Activated gamma-delta T cell (primary cell): ENCODE results near the gene TBC1D5.

Source experiments
- DNase-seq: peaks from one replicate; lab custom pipeline; 2025; lab: John Stamatoyannopoulos, UW

Gene TBC1D5

DNA sequence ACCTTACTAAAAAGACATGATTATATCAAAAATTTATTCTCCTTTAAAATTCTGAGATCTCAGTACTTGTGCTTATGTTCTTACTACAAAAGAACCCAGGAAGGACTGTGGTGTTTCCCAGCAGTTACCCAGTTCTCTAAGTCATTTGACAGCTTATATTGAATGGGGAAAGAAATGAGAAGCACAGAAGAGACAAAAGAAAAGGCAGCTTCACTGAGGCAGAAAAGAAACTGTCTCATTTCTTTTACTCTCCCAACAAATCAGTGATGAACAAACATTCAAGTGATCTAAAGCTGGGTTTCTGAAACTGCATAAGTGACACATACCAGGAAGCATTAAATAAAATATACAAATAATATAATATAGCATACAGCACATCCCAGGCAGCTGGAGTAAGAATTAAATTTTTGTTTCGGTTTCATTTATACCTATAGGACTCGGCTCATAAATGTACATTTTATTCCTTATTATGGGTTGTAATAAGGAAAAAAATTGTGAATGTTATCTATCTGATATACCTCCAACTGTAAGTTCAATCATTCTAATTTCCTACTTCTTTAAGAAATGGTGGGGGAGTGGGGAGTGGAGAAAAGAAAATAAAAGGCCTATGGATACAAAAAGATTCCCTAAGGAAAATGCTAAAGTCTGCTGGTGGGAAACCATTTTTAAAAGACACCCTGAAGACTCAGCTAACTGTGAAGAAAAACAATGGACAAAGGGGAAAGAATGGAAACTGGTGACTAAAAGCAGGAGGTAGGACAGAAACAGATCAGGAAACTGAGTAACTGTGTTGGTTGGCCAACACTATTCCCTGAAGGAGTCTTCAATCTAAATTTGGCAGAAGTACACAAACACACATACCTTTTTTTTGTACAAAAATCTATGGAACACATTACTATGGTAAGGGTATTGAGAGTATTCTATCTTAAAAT, 156.8 kb downstream of the TBC1D5 start:
- DNase-seq: no peak

DNA sequence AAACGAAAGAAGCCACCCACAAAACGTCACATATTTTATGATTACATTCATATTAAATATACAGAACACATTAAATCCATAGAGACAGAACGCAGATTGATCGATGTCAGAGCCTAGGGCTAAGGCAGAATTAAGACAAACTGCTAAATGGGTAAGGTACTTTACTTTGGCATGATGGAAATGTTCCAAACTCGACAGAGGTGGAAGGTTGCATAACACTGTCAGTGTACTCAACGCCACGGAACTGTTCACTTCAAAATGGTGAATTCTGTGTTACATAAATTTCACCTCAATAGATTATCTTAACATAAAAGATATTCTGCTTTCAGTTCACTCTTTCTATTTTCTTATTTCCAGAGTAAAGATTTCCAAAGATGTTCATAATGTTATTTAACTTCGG, 158.4 kb downstream of the TBC1D5 start:
- no peak for DNase-seq

DNA sequence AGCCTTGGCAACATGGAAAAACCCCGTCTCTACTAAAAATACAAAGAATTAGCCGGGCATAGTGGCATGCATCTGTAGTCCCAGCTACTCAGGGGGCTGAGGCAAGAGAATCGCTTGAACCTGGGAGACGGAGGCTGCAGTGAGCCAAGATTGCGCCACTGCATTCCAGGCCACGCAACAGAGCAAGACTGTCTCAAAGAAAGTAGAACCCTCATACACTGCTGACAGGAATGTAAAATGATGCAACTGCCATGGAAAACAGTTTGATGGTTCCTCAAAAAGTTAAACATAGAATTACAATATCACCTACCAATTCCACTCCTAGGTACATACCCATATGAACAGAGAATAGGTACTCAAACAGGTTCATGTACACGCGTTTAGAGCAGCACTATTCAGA, 158.9 kb downstream of the TBC1D5 start:
- DNase-seq: no peak

DNA sequence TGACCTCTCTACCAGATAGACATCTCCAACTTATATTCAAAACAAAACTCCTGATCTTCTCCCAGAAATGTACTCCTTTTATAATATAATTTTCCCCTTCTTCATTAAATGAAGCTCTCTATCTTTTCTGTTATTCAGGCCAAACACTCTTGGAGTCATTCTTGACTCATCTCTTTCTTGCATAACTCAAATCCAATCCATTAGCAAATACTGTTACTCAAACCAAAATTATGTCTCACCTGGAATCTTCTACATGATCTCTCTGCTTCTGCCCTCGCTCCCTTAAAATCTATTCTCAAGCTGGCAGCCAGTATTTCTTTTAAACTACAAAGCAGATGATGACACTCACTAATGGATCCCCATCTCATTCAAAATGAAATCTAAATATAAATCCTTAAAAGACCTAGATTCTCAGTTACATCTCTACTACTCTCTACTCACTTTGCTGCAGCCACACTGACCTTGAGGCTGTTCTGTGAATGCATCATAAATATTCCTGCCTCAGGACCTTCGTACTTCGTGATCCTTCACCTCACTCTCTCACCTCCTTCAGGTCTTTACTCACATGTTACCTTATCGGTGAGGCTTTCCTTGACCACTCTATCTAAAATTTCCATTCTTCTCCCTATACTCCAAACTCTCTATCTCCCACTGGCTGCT, 160.9 kb downstream of the TBC1D5 start:
- no peak for DNase-seq

DNA sequence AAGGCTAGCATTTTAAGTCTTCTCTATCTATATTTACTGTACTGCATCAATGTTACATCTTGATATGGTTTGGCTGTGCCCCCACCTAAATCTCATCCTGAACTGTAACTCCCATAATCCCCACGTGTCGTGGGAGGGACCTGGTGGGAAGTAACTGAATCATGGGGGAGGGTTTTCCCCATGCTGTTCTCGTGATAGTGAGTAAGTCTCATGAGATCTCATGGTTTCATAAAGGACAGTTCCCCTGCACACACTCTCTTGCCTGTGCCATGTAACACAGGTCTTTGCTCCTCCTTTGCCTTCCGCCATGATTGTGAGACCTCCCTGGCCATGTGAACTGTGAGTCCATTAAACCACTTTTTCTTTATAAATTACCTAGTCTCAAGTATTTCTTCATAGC, 161.5 kb downstream of the TBC1D5 start:
- no peak for DNase-seq

DNA sequence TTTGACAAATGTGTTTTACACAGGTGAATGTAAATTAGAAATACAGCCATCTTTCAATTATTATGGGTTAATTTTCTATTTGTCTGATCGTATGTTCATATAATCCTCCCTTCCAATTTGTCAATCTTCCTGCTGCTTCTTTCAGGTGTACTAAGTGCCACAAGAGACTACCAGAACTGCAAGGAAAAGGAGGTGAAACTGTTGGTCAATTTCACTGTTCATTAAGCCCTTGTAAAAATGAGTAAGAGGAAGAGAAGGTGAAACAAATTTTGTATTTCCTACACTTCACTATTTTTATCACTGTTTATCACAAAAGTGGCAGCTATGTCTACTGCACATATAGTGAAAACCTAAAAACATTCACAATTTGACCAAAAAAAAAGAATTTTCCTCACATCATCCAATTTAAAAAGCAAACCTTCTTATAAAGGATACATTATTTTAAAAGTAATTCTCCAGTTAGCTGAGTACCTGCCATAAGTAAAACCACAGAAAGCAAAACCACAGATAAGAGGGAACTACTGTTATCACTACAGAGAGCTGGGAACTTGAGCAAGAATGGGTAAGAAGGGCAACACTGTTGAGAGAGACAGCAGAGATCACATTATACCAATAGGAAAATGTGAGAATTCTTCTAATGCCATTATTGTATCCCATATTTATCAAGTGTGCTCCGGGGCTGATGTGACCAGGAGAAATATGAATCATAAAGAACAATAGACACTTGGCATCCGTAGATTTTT, 163.0 kb downstream of the TBC1D5 start:
- no peak for DNase-seq

DNA sequence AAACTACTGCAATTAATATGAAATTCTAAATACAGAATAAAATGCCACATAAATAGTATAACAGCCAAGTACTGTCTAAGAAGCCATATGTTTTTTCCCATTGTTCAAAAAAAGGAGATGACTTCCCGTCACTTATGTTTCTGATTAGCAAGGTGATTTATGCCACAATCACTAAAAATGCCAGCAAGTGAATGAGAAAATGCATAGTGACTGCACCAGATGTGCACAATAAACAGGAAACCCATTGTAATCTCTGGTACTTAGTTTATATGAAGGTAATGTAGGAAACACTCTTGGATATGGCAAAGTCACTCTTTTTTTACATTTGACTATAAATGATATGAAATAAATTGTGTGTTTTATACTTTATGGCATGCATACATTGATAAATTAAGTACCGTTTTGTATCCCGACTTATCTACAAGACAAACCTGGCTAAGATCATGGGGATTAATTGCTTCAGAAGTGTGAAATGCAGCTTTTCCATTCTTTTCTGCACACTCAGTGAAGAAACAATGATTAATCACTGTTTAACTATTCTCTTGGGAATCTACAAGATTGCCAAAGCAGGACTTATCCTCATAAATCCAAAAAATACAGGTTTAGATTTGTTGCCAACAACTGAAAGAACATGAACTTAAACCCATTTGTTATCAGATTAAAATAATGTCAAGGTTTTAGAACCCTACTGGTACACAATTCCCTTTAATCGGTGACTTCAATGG, 164.5 kb downstream of the TBC1D5 start:
- DNase-seq: no peak

DNA sequence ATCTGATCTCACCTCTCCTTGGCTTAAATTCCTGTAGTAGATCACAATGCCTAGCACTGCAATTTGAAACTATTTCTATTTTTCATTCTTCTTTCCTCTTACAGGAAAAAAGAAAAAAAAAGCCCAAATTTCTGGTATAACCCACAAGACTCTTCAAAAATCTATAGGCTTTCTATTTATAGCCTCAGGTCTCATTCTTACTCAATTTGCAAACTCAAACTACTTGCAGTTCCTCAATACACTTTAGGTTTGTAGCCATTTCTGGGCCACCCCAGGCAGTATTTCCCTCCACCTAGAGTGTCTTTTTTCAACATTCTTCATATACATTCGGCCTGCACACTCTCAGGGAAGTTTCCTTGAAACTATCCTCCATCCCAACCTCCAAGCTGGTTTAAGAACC, 169.0 kb downstream of the TBC1D5 start:
- no peak for DNase-seq

DNA sequence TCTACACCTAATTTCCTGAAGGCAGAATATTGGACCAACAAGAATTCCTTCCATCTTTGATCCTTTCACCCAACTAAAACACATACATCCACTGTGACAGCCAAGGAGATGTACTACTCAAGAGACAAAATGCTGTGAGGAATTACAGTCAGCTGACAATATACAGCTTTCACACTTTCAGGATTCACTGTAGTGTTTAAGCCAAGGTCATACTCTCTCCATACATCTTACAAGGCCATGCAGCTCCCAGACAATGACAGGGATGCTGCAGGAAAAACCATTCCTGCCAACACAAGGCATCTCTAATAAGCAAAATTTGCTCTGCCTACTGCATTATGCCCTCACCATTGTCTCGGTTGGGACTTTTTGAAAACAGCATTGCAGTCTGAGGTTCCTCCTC, 170.7 kb downstream of the TBC1D5 start:
- no peak for DNase-seq

DNA sequence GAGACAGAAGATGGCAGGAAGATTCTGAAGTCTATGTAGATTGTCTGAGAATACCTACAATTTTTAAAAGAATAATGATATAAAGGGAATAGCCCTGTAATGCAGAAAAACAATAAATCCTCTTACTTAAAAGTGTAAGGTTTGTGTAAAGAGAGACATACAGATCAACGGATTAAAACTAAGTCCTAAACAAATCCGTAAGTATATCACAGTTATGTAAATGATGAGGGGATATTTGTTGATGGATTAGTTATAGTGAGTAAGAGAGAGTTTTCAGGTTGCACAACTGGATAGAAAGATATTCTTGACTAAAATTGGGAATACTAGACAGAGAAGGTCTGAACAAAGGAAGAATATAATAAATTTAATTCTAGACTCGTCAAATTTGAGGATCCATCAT, 179.6 kb downstream of the TBC1D5 start:
- no peak for DNase-seq

DNA sequence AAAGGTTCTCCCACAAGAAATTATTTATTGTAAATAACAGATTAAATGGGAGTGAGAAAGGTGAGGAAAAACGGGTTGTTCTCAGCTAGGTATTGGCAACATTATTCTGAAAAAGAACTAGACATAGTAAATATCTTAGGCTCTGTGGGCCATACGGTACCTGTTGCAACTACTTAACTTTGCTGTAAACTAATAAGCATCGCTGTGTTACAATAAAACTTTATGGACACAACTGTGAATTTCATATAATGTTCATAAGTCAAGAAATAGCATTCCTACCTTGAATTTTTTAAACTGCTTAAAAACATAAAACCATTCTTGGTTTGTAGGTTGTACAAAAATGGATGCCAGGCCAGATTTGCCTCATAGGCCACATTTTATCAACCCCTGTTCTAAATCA, 183.9 kb downstream of the TBC1D5 start:
- no peak for DNase-seq

DNA sequence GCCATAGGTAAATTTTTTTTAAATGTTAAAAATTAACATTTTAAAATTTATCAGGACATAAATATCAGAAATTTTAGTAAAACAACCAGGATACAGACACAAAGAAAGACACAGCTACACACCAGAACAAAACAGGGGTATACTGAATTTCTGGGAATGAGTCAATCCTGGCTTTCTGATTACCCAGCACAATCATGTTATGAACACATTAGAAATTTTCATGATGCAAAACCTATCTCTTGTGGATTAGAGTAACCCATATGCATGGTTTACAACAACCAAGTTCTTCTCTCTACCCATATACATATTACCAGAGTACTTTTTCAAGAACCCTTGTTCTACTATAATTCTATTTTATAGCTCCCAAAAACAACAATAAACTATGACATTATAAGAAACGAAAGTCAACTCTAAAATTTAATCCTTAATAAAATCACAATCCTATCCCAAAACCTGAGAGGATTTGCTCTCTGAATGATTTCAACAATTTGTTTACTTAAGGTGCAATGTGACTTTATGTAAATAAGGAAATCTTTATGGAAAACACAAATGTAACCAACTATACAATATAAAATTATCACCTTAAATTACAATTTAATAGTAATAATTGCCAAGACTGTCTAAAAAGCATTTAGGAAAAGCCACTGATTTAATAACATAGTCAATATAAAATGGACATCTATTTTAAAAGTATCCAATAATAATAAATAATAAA, 184.5 kb downstream of the TBC1D5 start:
- DNase-seq: no peak

DNA sequence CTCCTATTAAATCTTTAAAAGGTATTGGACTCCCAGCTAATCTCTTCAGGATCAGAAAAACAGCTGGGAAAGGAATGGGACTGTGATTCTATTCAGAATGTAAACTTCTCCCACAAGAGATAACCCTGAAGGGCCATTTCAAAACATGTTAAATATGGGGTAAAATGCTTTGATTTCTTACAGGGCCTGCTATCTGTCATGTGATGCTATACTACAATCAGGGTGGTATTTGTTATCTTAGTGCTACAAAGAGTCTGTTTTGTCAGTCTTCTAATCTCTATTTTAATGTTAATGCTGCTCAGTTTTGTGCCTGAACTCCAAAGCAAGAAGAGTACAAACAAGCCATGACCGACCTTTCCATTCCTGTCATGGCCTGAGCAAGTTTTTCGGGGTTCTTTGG, 186.9 kb downstream of the TBC1D5 start:
- DNase-seq: no peak

DNA sequence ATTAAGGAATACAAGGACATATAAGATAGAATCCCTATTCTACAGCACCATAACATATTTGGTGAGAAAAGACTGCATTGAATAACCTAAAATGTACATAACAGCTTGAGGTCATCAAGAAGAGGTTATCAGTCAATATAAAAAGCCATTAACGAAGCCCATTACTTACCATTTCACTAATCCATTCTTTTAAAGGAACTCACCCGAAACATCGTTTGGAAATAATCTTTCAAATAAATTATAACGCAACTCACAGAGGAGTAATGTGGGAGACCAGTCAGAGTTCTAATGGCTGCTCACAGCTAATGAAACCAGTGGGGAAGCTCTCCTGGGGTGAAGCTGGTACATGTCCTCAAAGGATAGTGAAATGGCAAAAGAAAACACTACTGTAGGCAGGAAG, 188.4 kb downstream of the TBC1D5 start:
- DNase-seq: no peak

DNA sequence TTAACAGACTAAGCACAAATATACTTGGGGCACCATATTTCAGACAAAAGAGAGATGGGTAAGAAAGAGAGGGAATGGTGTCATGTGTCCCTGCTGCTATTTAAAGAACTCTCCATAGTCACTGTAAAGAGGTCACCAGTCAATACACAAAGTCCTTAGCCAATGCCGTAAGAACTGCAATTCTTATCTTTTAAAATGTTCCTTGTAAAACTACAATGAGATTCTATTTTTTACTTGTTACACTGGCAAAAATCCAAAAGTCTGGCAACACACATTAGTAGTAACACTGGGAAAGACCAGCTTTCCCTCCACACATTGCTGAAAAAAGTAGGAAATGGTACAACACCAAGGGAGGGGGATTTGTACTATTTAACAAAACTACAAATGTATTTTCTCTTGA, 189.4 kb downstream of the TBC1D5 start:
- DNase-seq: no peak

DNA sequence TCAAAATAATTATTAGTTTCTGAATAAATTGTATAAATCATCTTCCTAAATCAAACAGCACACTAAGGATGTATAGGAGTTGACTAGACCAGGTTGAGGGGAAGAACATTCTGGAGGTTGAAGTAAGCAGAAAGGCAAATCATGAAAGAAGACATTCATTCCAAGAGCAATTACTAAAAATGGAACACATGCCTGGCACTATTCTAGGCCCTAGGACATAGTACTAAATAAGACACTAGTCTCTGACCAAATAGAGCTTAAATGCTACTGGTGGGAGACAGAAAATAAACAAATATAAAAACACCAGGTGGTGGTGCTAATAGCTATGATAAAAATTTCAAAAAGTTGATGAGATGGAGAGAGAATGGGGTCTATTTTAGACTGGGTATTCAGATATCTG, 190.1 kb downstream of the TBC1D5 start:
- no peak for DNase-seq

DNA sequence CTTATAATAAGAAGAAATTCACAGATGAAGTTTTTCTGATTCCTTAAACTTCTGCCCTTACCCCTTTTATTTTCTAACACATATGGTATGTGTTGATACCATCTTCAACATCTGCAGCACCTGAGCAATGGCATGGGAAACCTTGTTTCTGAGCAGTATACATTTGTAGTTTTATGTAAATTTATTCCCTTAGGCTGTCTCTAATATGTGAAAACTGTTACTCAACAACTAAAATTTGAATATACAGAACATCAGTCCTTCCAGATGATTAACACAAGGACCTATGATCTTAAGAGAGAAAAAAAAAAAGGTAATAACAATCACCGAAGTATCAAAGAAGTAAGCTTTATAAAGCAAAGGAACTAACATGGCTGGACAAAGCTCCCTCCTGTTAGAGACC, 190.5 kb downstream of the TBC1D5 start:
- DNase-seq: no peak

DNA sequence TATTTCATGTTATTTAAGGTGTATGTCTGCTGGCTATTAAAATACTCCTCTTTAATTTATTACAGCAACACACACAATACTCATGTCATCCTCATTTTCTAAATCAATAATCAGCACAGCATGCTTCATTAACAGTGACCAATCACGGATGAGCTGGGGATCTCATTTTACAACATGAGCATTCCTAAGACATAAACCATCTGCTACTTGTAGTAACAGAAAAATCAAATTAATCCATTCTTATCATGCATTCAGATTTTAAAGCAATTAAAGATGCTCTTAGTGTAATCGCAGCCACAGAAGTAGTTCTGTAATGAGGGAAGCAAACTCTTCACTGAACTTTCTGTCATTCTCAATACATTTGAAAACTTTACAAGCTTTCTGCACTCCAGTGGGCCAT, 191.1 kb downstream of the TBC1D5 start:
- DNase-seq: no peak

DNA sequence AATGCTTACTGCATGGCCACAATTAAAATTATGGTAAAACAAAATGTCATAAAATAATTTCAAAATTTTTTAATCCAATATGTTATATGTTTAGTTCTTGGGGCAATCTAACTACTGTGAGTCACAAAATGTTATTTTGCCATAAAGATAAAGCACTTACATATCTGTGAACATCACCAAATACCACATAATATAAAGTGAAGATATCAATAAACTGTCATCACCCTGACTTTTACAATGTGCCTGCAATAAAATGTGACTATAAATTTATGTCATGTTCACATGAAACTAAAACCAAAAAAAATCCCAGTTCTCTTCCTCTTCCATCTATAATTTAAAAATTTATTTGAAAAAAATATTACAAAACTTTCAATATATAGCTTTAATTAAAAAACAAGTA, 191.8 kb downstream of the TBC1D5 start:
- DNase-seq: no peak

DNA sequence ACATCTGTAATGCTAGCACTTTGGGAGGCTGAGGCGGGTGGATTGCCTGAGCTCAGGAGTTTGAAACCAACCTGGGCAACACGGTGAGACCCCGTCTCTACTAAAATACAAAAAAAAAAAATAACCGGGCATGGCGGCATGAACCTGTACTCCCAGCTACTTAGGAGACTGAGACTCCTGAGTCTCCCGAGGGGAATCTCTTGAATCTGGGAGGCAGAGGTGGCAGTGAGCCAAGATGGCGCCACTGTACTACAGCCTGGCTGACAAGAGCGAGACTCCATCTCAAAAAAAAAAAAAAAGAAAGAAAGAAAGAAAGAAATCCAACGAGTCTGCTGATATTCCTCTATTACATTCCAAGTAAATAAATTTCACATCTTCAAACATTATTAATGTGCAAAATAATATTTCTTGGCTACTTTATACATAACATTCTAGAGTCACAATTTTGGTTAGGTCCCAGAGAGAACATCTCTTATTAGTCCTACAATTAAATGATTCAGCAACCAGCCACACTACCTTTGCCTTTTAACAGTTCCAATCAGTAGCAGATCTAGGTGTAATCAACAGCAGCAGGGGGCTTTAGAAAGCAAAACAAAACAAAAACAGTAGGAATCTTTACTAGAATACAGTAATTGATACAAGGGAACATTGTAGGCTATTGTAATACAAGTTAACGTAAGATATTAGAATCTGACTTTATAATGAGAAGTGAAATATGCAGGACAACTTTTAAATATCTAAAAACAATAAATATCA, 195.8 kb downstream of the TBC1D5 start:
- DNase-seq: no peak

DNA sequence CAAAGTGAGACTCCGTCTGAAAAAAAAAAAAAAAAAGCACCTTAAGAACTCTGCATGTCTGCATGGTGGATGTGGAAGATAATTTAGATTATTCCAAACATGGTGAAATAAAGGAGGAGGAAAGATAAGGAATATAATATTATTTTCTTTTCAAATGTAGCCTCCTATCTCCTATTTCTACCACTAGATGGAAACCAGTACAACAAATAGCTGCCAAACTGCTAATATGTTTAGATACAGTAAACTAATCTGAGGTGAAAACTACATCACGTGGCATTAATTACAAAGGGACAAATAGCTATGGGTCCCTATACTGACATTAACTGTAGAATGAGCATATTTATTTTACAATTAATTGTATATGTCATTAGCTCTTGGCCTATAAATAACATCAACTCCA, 197.8 kb downstream of the TBC1D5 start:
- DNase-seq: no peak
